ENCODE results near the gene MLLT10. TPM values are rescaled to one million over a fixed set of nuclear protein-coding genes. Genes with fewer than 3 reads are reported as not detected.
A peak's percentile ranks its signal among the peaks of the same experiment; 100 is the strongest.

MLLT10 gene
- total and polyA plus RNA-seq, 9 of the 15 experiments (the other 6 are each of a cell fraction or from before 2014, with no cell fraction given) = 18.8 to 81.4 (median 64.2) TPM

DNA sequence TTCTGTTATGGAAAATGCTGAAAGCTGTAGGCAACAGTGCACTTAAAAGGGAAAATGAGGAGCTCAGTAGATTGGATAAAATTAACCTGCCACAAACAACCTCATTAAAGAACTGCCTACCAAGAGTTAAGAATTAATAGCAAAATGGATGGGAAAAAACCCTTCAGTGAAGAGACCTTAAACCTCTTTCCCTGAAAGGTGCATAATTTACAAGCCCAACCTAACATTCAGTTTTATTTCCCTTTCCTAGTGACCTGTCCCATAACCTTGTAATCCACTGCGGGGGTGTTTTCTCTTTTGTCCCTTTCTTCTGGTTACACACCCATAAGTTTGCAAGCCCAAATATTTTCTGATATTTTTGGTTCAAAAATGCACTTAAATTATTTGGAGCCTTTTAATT is 30.5 kb upstream of the MLLT10 start (continued):
- TF ChIP-seq, protein P1, sequence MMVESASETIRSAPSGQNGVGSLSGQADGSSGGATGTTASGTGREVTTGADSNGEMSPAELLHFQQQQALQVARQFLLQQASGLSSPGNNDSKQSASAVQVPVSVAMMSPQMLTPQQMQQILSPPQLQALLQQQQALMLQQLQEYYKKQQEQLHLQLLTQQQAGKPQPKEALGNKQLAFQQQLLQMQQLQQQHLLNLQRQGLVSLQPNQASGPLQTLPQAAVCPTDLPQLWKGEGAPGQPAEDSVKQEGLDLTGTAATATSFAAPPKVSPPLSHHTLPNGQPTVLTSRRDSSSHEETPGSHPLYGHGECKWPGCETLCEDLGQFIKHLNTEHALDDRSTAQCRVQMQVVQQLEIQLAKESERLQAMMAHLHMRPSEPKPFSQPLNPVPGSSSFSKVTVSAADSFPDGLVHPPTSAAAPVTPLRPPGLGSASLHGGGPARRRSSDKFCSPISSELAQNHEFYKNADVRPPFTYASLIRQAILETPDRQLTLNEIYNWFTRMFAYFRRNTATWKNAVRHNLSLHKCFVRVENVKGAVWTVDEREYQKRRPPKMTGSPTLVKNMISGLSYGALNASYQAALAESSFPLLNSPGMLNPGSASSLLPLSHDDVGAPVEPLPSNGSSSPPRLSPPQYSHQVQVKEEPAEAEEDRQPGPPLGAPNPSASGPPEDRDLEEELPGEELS (CRISPR knock-in tag; IDR thresholded peaks at IDR 0.05; ENCODE audit: borderline replicate concordance) = no peak

DNA sequence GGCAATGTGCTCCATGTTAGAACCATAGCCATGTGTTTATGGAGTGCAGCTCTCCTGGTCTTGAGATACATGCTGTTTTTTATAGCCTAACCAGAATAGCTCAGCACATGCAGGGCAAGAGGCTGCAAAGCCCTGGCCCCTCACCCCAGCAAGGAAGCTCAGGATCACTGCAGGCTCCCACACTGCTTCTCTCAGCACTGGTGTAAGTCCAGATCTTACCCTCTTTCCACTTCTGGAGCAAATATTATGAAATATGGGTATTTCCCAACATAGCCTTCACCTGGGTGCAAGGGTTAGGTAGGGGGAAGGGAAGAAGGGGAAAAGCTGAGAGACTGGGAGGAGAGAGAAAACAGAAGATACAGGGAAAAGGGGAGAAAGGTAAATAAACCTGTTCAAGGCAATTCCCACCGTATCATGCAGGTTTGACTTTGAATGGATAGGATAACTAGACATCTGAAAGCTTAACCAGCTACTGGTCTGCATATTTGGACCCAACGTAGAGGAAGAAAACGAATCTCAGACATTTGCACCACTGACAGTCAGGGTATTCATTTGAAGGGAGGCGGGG is 28.2 kb upstream of the MLLT10 start:
- ChIA-PET POLR2A (interaction anchor here (0.6 to 0.7 kb wide), 2 partner anchors 8 kb away, joined by 3 read pairs; no protein-coding TSS in a partner anchor), CTCF (ENCODE audit: low intra/inter-chr PET ratio) (no interaction called here)
- Histone ChIP-seq H3K4me1 (replicated peaks in 1 of 2; ENCODE audit: control insufficient read depth in 2 of 2, insufficient read depth in 2 of 2, low read length in 2 of 2) (peaks cover 4 to 5% of the 10 kb centered on the region in 2 experiments; a peak in 3 of 5 replicates), H3K27me3 (ENCODE audit: control insufficient read depth in 2 of 2, insufficient read depth in 2 of 2, low read length in 2 of 2) (no peaks in the 10 kb centered on the region), H3K36me3 (ENCODE audit: control insufficient read depth, insufficient read depth, low read length) (no peaks in the 10 kb centered on the region), H3K4me3 (no peak overlapping the region), H3K9me3 (replicated peaks; ENCODE audit: control insufficient read depth, insufficient read depth, low read depth, low read length) (no peaks in the 10 kb centered on the region), H4K20me1 (replicated peaks; ENCODE audit: control insufficient read depth, insufficient read depth, low read length) (no peaks in the 10 kb centered on the region), H3K27ac (ENCODE audit: extremely low read depth, low read depth, low read length) (no peak overlapping the region), H3K4me2 (ENCODE audit: insufficient read depth, low read length) (no peak overlapping the region), H3K9me1 (ENCODE audit: control insufficient read depth, insufficient read depth, low read length) (no peaks in the 10 kb centered on the region), H2AFZ (ENCODE audit: low read depth, low read length) (peak overlapping the region; percentile 35), H3K79me2 (ENCODE audit: control insufficient read depth, insufficient read depth, low read length) (no peaks in the 10 kb centered on the region), H3K9ac (ENCODE audit: insufficient read depth in 1 of 2, low read depth in 2 of 2, low read length in 2 of 2) (no peak overlapping the region)
- 41% methylated on average over 4 of the region's 4 CpGs for WGBS (ENCODE audit: insufficient coverage, low coverage, missing lambda C conversion rate)
- BruUV-seq (replicated peaks) = no TSS peak
- TF ChIP-seq PYGO2 (tag; IDR thresholded peaks at IDR 0.05) = no peak
- no peak for TF ChIP-seq MED1 (CRISPR knock-in tag; IDR thresholded peaks at IDR 0.05; ENCODE audit: borderline replicate concordance)
- TF ChIP-seq HMG20B (CRISPR knock-in tag; IDR thresholded peaks at IDR 0.05) = no peak
- no peak for TF ChIP-seq RFX7 (CRISPR knock-in tag; IDR thresholded peaks at IDR 0.05)
- no peak for TF ChIP-seq POLR2AphosphoS5 (IDR thresholded peaks at IDR 0.05; ENCODE audit: control insufficient read depth, insufficient read depth, low read depth, low read length)
- TF ChIP-seq SRSF9 (IDR thresholded peaks at IDR 0.05; ENCODE audit: borderline replicate concordance, low read depth, low read length) = no peak
- no peak for TF ChIP-seq TAF1 (IDR thresholded peaks at IDR 0.05; ENCODE audit: control insufficient read depth, extremely low read depth, insufficient read depth, low read length, severe bottlenecking)
- TF ChIP-seq PHF8 (IDR thresholded peaks at IDR 0.05; ENCODE audit: borderline replicate concordance, low read length) = no peak
- ATAC-seq (peak; percentile 48), DNase-seq (ENCODE audit: extremely low read depth in 1 of 4, low spot score in 3 of 4) (no peak), FAIRE-seq (no peak)
- intact Hi-C loops (cut with micrococcal nuclease) (no loop called here), in situ Hi-C loops (cut with MboI) (loop anchor here (5.0 kb wide), 1 partner anchor 232 kb away; no protein-coding TSS in a partner anchor)
